GM23338 (cell line): ENCODE results near the gene B4GALNT2. TPM values are rescaled to one million over a fixed set of nuclear protein-coding genes. Genes with fewer than 3 reads are reported as not detected.
A peak's percentile ranks its signal among the peaks of the same experiment; 100 is the strongest.

ENCODE experiments used
- ATAC-seq: fragments of 200-7000 bp; cut with Tn5 transposase; 3 replicates; pipeline ENCODE4 v1.9.1; 2020
- DNase-seq: peaks from one replicate; pipeline ENCODE4 v3.0.0-alpha.2; 2015; ENCODE audit warnings: low spot score
- H2AFZ ChIP-seq: fragments of 200-600 bp; sonication (generic); 2 replicates; pipeline ENCODE4 v1.8.0; 2016; ENCODE audit warnings: antibody characterized with exemption, mild to moderate bottlenecking, moderate library complexity
- H3F3A ChIP-seq: fragments of 200-600 bp; sonication (generic); replicated peaks from 2 replicates; pipeline ENCODE4 v1.8.0; 2017; ENCODE audit warnings: antibody characterized with exemption, mixed run types, low read depth
- H3K27ac ChIP-seq: fragments of 200-600 bp; sonication (generic); 2 replicates; pipeline ENCODE4 v1.6.1; 2016; ENCODE audit warnings: low read depth
- H3K27me3 ChIP-seq: fragments of 200-600 bp; sonication (generic); 2 replicates; pipeline ENCODE4 v1.8.0; 2016; ENCODE audit warnings: mild to moderate bottlenecking, mixed run types, moderate library complexity; ENCODE audit not compliant: insufficient read depth
- H3K36me3 ChIP-seq: fragments of 200-600 bp; sonication (generic); 2 replicates; pipeline ENCODE4 v1.8.0; 2016; ENCODE audit warnings: mild to moderate bottlenecking; ENCODE audit not compliant: insufficient read depth
- H3K4me1 ChIP-seq: fragments of 200-600 bp; sonication (generic); 2 replicates; pipeline ENCODE4 v1.8.0; 2016; ENCODE audit warnings: mild to moderate bottlenecking, moderate library complexity; ENCODE audit not compliant: insufficient read depth
- H3K4me2 ChIP-seq: fragments of 200-600 bp; sonication (generic); 2 replicates; pipeline ENCODE4 v1.7.1; 2017; ENCODE audit warnings: mixed run types
- H3K4me3 ChIP-seq: fragments of 200-600 bp; sonication (generic); 2 replicates; pipeline ENCODE4 v1.6.1; 2016; ENCODE audit warnings: mixed run types
- H3K79me2 ChIP-seq: fragments of 200-600 bp; sonication (generic); replicated peaks from 2 replicates; pipeline ENCODE4 v1.8.0; 2017; ENCODE audit warnings: mild to moderate bottlenecking; ENCODE audit not compliant: insufficient read depth
- H3K9me2 ChIP-seq: fragments of 200-600 bp; sonication (generic); 2 replicates; pipeline ENCODE4 v1.8.0; 2017; ENCODE audit not compliant: insufficient read depth
- H4K20me1 ChIP-seq: fragments of 200-600 bp; sonication (generic); replicated peaks from 2 replicates; pipeline ENCODE4 v1.8.0; 2017; ENCODE audit warnings: mild to moderate bottlenecking; ENCODE audit not compliant: insufficient read depth
- H3K27ac Mint-ChIP-seq: 2 replicates; pipeline ENCODE4 v1.8.0; 2020; ENCODE audit warnings: inconsistent platforms, mild to moderate bottlenecking, moderate library complexity, mixed read lengths
- H3K27me3 Mint-ChIP-seq: 3 replicates; pipeline ENCODE4 v1.8.0; 2022; ENCODE audit warnings: low read depth, mild to moderate bottlenecking, moderate library complexity, mixed read lengths, inconsistent platforms; ENCODE audit not compliant: insufficient read depth, poor library complexity
- H3K36me3 Mint-ChIP-seq: 3 replicates; pipeline ENCODE4 v1.8.0; 2021; ENCODE audit warnings: low read depth, mild to moderate bottlenecking, inconsistent platforms, moderate library complexity, mixed read lengths
- H3K4me1 Mint-ChIP-seq: 3 replicates; pipeline ENCODE4 v1.8.0; 2020; ENCODE audit warnings: mild to moderate bottlenecking, inconsistent platforms, mixed read lengths
- H3K4me3 Mint-ChIP-seq: 3 replicates; pipeline ENCODE4 v1.8.0; 2021; ENCODE audit warnings: moderate library complexity, mild to moderate bottlenecking, inconsistent platforms, mixed read lengths
- H3K9me3 Mint-ChIP-seq: 3 replicates; pipeline ENCODE4 v1.8.0; 2020; ENCODE audit warnings: moderate library complexity, mild to moderate bottlenecking, inconsistent platforms, mixed read lengths
- CREB1 ChIP-seq: fragments of 250-450 bp; sonication (Bioruptor Pico); IDR thresholded peaks from 2 replicates; pipeline ENCODE4 v1.5.0; 2020; ENCODE audit warnings: low read depth, mild to moderate bottlenecking, moderate library complexity
- EZH2phosphoT487 ChIP-seq: fragments of 200-600 bp; sonication (generic); IDR thresholded peaks from one replicate; pipeline ENCODE4 v1.8.1; 2018; ENCODE audit warnings: antibody characterized with exemption; ENCODE audit not compliant: unreplicated experiment
- NANOG ChIP-seq: IDR thresholded peaks from 2 replicates; pipeline ENCODE4 v1.6.1; 2016; ENCODE audit warnings: antibody characterized with exemption, borderline replicate concordance
- POLR2AphosphoS5 ChIP-seq: IDR thresholded peaks from 2 replicates; pipeline ENCODE4 v1.6.1; 2016; ENCODE audit warnings: antibody characterized with exemption, low read depth
- STAT1 ChIP-seq: IDR thresholded peaks from one replicate; pipeline ENCODE4 v1.6.1; 2016; ENCODE audit warnings: antibody characterized with exemption; ENCODE audit not compliant: unreplicated experiment
- ZNF114 ChIP-seq: fragments of 250-450 bp; sonication (Bioruptor Pico); IDR thresholded peaks from 2 replicates; pipeline ENCODE4 v1.5.0; 2020; ENCODE audit warnings: mild to moderate bottlenecking, moderate library complexity
- ZNF331 ChIP-seq: fragments of 250-450 bp; sonication (Bioruptor Pico); IDR thresholded peaks from 2 replicates; pipeline ENCODE4 v1.5.0; 2020; ENCODE audit warnings: low read depth, mild to moderate bottlenecking, moderate library complexity
- polyA plus RNA-seq: library from polyadenylated mRNA; unstranded; fragments of >200 nt; fragmentation: Nextera tagmentation; extraction: Ambion mirVana; gene quantifications from 2 replicates; pipeline ENCODE4 v1.2.1, GENCODE V29; 2016
- total RNA-seq: library from RNA; depleted of rRNA; stranded (reverse); fragments of >200 nt; shearing (Covaris generic); gene quantifications from 2 replicates; pipeline ENCODE4 v1.2.3, GENCODE V29; 2014
- TF ChIP-seq, protein P1 (sequence below), 2 experiments: fragments of 200-600 bp in 1 of 2; sonication (generic) in 1 of 2; conservative IDR thresholded peaks; 2 replicates each; pipeline versions ENCODE4 v1.5.1 to v1.6.1; 2016 to 2017; ENCODE audit warnings: antibody characterized with exemption in 2 of 2, low read depth in 2 of 2, mild to moderate bottlenecking in 2 of 2, moderate library complexity in 1 of 2
- TF ChIP-seq, protein P2 (sequence below): IDR thresholded peaks from one replicate; pipeline ENCODE4 v1.6.1; 2018; ENCODE audit warnings: antibody characterized with exemption; ENCODE audit not compliant: unreplicated experiment
- TF ChIP-seq, protein P3 (sequence below): fragments of 250-450 bp; sonication (Bioruptor Pico); IDR thresholded peaks from 2 replicates; pipeline ENCODE4 v1.5.0; 2020; ENCODE audit warnings: mild to moderate bottlenecking, moderate library complexity

B4GALNT2 gene
- total and polyA plus RNA-seq, 2 experiments from 2014 or later, result not detected

DNA sequence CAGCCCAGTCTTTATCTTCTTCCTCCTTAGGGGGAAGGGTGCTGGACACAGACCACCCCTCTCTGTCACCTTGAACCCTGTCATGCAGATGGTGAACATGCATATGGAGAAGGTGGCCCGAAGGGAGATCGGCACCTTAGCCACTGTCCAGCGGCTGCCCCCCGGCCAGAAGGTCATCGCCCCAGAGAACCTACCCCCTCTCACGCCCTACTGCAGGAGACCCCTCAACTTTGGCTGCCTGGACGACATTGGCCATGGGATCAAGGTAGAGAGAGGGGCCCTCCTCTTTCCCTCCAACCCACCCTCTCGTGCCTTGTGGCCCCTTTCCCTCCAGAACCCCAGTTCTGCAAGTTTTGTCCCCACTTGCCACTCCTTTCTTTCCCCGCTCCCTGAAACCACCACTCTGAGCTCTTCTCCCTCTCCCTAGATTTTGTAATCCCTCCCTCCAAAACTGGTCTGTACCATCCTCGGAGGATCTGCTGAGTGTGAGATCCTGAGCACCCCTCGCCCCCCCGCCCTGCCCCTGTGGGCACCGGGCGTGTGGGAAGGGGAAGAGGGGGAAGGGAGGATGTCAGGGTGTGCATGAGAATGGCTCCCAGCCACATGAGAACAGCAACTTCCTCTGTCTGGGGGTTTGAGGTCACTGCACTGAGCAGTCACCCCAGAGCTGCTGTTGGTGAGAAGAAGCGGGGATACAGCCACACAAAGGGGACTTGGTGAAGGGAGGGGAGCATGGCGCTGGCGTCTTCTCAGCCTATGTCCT, 85.3 kb downstream of the B4GALNT2 start:
- Histone ChIP-seq H2AFZ (peak overlapping the region; percentile 52; the same call in 1 of the 2 replicates), H4K20me1 (no peaks in the 10 kb centered on the region), H3K36me3 (no peaks in the 10 kb centered on the region; the same call in 1 of the 2 replicates), H3K4me2 (peak overlapping the region; percentile 60; the same call in 1 of the 2 replicates), H3K27ac (no peak overlapping the region), H3K4me1 (peaks cover 21% of the 10 kb centered on the region), H3K4me3 (no peak overlapping the region), H3K79me2 (no peaks in the 10 kb centered on the region), H3K27me3 (peaks cover 10% of the 10 kb centered on the region), H3F3A (no peaks in the 10 kb centered on the region), H3K9me2 (no peaks in the 10 kb centered on the region)
- H3K27me3 Mint-ChIP-seq, result peaks cover 12% of the 10 kb centered on the region
- no peak for TF ChIP-seq ZNF114 (CRISPR knock-in tag)
- no peak for TF ChIP-seq NANOG
- no peak for TF ChIP-seq EZH2phosphoT487
- TF ChIP-seq, protein P1, sequence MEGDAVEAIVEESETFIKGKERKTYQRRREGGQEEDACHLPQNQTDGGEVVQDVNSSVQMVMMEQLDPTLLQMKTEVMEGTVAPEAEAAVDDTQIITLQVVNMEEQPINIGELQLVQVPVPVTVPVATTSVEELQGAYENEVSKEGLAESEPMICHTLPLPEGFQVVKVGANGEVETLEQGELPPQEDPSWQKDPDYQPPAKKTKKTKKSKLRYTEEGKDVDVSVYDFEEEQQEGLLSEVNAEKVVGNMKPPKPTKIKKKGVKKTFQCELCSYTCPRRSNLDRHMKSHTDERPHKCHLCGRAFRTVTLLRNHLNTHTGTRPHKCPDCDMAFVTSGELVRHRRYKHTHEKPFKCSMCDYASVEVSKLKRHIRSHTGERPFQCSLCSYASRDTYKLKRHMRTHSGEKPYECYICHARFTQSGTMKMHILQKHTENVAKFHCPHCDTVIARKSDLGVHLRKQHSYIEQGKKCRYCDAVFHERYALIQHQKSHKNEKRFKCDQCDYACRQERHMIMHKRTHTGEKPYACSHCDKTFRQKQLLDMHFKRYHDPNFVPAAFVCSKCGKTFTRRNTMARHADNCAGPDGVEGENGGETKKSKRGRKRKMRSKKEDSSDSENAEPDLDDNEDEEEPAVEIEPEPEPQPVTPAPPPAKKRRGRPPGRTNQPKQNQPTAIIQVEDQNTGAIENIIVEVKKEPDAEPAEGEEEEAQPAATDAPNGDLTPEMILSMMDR (conservative IDR thresholded peaks at IDR 0.05; ENCODE audit: low read depth in 2 of 2), result no peak
- TF ChIP-seq, protein P2, sequence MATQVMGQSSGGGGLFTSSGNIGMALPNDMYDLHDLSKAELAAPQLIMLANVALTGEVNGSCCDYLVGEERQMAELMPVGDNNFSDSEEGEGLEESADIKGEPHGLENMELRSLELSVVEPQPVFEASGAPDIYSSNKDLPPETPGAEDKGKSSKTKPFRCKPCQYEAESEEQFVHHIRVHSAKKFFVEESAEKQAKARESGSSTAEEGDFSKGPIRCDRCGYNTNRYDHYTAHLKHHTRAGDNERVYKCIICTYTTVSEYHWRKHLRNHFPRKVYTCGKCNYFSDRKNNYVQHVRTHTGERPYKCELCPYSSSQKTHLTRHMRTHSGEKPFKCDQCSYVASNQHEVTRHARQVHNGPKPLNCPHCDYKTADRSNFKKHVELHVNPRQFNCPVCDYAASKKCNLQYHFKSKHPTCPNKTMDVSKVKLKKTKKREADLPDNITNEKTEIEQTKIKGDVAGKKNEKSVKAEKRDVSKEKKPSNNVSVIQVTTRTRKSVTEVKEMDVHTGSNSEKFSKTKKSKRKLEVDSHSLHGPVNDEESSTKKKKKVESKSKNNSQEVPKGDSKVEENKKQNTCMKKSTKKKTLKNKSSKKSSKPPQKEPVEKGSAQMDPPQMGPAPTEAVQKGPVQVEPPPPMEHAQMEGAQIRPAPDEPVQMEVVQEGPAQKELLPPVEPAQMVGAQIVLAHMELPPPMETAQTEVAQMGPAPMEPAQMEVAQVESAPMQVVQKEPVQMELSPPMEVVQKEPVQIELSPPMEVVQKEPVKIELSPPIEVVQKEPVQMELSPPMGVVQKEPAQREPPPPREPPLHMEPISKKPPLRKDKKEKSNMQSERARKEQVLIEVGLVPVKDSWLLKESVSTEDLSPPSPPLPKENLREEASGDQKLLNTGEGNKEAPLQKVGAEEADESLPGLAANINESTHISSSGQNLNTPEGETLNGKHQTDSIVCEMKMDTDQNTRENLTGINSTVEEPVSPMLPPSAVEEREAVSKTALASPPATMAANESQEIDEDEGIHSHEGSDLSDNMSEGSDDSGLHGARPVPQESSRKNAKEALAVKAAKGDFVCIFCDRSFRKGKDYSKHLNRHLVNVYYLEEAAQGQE, result no peak
- no peak for TF ChIP-seq POLR2AphosphoS5
- no peak for TF ChIP-seq STAT1
- TF ChIP-seq, protein P3, sequence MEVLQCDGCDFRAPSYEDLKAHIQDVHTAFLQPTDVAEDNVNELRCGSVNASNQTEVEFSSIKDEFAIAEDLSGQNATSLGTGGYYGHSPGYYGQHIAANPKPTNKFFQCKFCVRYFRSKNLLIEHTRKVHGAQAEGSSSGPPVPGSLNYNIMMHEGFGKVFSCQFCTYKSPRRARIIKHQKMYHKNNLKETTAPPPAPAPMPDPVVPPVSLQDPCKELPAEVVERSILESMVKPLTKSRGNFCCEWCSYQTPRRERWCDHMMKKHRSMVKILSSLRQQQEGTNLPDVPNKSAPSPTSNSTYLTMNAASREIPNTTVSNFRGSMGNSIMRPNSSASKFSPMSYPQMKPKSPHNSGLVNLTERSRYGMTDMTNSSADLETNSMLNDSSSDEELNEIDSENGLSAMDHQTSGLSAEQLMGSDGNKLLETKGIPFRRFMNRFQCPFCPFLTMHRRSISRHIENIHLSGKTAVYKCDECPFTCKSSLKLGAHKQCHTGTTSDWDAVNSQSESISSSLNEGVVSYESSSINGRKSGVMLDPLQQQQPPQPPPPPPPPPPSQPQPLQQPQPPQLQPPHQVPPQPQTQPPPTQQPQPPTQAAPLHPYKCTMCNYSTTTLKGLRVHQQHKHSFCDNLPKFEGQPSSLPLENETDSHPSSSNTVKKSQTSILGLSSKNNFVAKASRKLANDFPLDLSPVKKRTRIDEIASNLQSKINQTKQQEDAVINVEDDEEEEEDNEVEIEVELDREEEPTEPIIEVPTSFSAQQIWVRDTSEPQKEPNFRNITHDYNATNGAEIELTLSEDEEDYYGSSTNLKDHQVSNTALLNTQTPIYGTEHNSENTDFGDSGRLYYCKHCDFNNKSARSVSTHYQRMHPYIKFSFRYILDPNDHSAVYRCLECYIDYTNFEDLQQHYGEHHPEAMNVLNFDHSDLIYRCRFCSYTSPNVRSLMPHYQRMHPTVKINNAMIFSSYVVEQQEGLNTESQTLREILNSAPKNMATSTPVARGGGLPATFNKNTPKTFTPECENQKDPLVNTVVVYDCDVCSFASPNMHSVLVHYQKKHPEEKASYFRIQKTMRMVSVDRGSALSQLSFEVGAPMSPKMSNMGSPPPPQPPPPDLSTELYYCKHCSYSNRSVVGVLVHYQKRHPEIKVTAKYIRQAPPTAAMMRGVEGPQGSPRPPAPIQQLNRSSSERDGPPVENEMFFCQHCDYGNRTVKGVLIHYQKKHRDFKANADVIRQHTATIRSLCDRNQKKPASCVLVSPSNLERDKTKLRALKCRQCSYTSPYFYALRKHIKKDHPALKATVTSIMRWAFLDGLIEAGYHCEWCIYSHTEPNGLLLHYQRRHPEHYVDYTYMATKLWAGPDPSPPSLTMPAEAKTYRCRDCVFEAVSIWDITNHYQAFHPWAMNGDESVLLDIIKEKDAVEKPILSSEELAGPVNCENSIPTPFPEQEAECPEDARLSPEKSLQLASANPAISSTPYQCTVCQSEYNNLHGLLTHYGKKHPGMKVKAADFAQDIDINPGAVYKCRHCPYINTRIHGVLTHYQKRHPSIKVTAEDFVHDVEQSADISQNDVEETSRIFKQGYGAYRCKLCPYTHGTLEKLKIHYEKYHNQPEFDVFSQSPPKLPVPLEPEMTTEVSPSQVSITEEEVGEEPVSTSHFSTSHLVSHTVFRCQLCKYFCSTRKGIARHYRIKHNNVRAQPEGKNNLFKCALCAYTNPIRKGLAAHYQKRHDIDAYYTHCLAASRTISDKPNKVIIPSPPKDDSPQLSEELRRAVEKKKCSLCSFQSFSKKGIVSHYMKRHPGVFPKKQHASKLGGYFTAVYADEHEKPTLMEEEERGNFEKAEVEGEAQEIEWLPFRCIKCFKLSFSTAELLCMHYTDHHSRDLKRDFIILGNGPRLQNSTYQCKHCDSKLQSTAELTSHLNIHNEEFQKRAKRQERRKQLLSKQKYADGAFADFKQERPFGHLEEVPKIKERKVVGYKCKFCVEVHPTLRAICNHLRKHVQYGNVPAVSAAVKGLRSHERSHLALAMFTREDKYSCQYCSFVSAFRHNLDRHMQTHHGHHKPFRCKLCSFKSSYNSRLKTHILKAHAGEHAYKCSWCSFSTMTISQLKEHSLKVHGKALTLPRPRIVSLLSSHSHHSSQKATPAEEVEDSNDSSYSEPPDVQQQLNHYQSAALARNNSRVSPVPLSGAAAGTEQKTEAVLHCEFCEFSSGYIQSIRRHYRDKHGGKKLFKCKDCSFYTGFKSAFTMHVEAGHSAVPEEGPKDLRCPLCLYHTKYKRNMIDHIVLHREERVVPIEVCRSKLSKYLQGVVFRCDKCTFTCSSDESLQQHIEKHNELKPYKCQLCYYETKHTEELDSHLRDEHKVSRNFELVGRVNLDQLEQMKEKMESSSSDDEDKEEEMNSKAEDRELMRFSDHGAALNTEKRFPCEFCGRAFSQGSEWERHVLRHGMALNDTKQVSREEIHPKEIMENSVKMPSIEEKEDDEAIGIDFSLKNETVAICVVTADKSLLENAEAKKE (CRISPR knock-in tag), result no peak
- TF ChIP-seq CREB1 (CRISPR knock-in tag), result no peak
- TF ChIP-seq ZNF331, result no peak
- H3K27ac Mint-ChIP-seq, result no peak overlapping the region
- H3K4me3 Mint-ChIP-seq, result no peak overlapping the region
- DNase-seq, result no peak
- peaks cover 4% of the 10 kb centered on the region; the same call in 1 of the 3 replicates for H3K36me3 Mint-ChIP-seq
- no peaks in the 10 kb centered on the region for H3K9me3 Mint-ChIP-seq
- no peak for ATAC-seq
- H3K4me1 Mint-ChIP-seq, result peaks cover 34% of the 10 kb centered on the region
